Muscle layer of duodenum (tissue), 2 donors: ENCODE measurements around the gene CRACR2A.

ENCODE experiments used
- H3K27ac ChIP-seq: one replicate; pipeline ENCODE4 v1.7.0; 2013; ENCODE audit warnings: mild to moderate bottlenecking, low read length
- H3K27me3 ChIP-seq: one replicate; pipeline ENCODE4 v1.7.0; 2013; ENCODE audit warnings: low read depth, mild to moderate bottlenecking, control low read depth, low read length
- H3K36me3 ChIP-seq, 2 donors: one replicate each; pipeline ENCODE4 v1.7.0; 2013; ENCODE audit warnings: low read length in 2 of 2, control low read depth in 1 of 2, mild to moderate bottlenecking in 1 of 2; ENCODE audit not compliant: insufficient read depth in 2 of 2, control insufficient read depth in 1 of 2
- H3K4me1 ChIP-seq, 2 donors: one replicate each; pipeline ENCODE4 v1.7.0; 2013; ENCODE audit warnings: low read length in 2 of 2, mild to moderate bottlenecking in 2 of 2, control low read depth in 1 of 2, moderate library complexity in 1 of 2; ENCODE audit not compliant: insufficient read depth in 2 of 2, control insufficient read depth in 1 of 2
- H3K4me3 ChIP-seq, 2 donors: one replicate each; pipeline ENCODE4 v1.7.0; 2013; ENCODE audit warnings: low read length in 2 of 2, low read depth in 1 of 2, mild to moderate bottlenecking in 1 of 2
- H3K9me3 ChIP-seq, 2 donors: one replicate each; pipeline ENCODE4 v1.7.0; 2013; ENCODE audit warnings: low read length in 2 of 2, control low read depth in 1 of 2, mild to moderate bottlenecking in 1 of 2; ENCODE audit not compliant: control insufficient read depth in 1 of 2
- donor health status: healthy.

The CRACR2A gene

GRCh38 chr12:3607821-3608220, 145.1 kb downstream of the CRACR2A start:
- peaks cover 0 to 7% of the 10 kb centered on the region in 2 donors for H3K9me3 ChIP-seq
- H3K27me3 ChIP-seq, result no peaks in the 10 kb centered on the region
- no peak overlapping the region for H3K4me3 ChIP-seq
- no peaks in the 10 kb centered on the region for H3K36me3 ChIP-seq
- peaks cover 4 to 14% of the 10 kb centered on the region in 2 donors for H3K4me1 ChIP-seq
- no peak overlapping the region for H3K27ac ChIP-seq

GRCh38 chr12:3607039-3607720, 145.7 kb downstream of the CRACR2A start:
- H3K4me1 ChIP-seq, result peaks cover 4 to 14% of the 10 kb centered on the region in 2 donors
- H3K27ac ChIP-seq, result no peak overlapping the region
- peaks cover 0 to 7% of the 10 kb centered on the region in 2 donors for H3K9me3 ChIP-seq
- H3K36me3 ChIP-seq, result no peaks in the 10 kb centered on the region
- H3K27me3 ChIP-seq, result no peaks in the 10 kb centered on the region
- no peak overlapping the region for H3K4me3 ChIP-seq

GRCh38 chr12:3606128-3606527, 146.8 kb downstream of the CRACR2A start:
- H3K9me3 ChIP-seq, result peaks cover 0 to 7% of the 10 kb centered on the region in 2 donors
- H3K27ac ChIP-seq, result no peak overlapping the region
- H3K4me1 ChIP-seq, result peaks cover 4 to 10% of the 10 kb centered on the region in 2 donors
- H3K27me3 ChIP-seq, result no peaks in the 10 kb centered on the region
- no peak overlapping the region for H3K4me3 ChIP-seq
- H3K36me3 ChIP-seq, result no peaks in the 10 kb centered on the region

GRCh38 chr12:3605692-3606091, 147.2 kb downstream of the CRACR2A start:
- H3K27ac ChIP-seq, result no peak overlapping the region
- H3K4me1 ChIP-seq, result peaks cover 4 to 10% of the 10 kb centered on the region in 2 donors
- H3K9me3 ChIP-seq, result peaks cover 0 to 7% of the 10 kb centered on the region in 2 donors
- no peaks in the 10 kb centered on the region for H3K36me3 ChIP-seq
- no peaks in the 10 kb centered on the region for H3K27me3 ChIP-seq
- H3K4me3 ChIP-seq, result no peak overlapping the region

GRCh38 chr12:3604748-3605586, 147.9 kb downstream of the CRACR2A start:
- no peak overlapping the region for H3K4me3 ChIP-seq
- H3K36me3 ChIP-seq, result no peaks in the 10 kb centered on the region
- peaks cover 4 to 10% of the 10 kb centered on the region in 2 donors for H3K4me1 ChIP-seq
- peaks cover 0 to 7% of the 10 kb centered on the region in 2 donors for H3K9me3 ChIP-seq
- no peaks in the 10 kb centered on the region for H3K27me3 ChIP-seq
- no peak overlapping the region for H3K27ac ChIP-seq

- no peak overlapping the region for H3K27ac ChIP-seq
- H3K9me3 ChIP-seq, result peaks cover 0 to 2% of the 10 kb centered on the region in 2 donors
- no peaks in the 10 kb centered on the region for H3K27me3 ChIP-seq
- H3K4me3 ChIP-seq, result no peak overlapping the region
- peaks cover 4 to 10% of the 10 kb centered on the region in 2 donors for H3K4me1 ChIP-seq
- H3K36me3 ChIP-seq, result no peaks in the 10 kb centered on the region
These were observed 148.6 kb downstream of the CRACR2A start for GRCh38 chr12:3604286-3604685.

- H3K4me3 ChIP-seq, result no peak overlapping the region
- no peaks in the 10 kb centered on the region for H3K9me3 ChIP-seq
- no peaks in the 10 kb centered on the region for H3K27me3 ChIP-seq
- peaks cover 4 to 10% of the 10 kb centered on the region in 2 donors for H3K4me1 ChIP-seq
- no peaks in the 10 kb centered on the region for H3K36me3 ChIP-seq
- no peak overlapping the region for H3K27ac ChIP-seq
These were observed 149.3 kb downstream of the CRACR2A start for GRCh38 chr12:3603576-3603975.

GRCh38 chr12:3602488-3602887, 150.4 kb downstream of the CRACR2A start:
- H3K4me1 ChIP-seq, result peaks cover 4 to 14% of the 10 kb centered on the region in 2 donors
- no peaks in the 10 kb centered on the region for H3K27me3 ChIP-seq
- no peaks in the 10 kb centered on the region for H3K36me3 ChIP-seq
- no peak overlapping the region for H3K27ac ChIP-seq
- no peak overlapping the region for H3K4me3 ChIP-seq
- no peaks in the 10 kb centered on the region for H3K9me3 ChIP-seq

GRCh38 chr12:3601461-3602150, 151.3 kb downstream of the CRACR2A start:
- Histone ChIP-seq H3K27ac (no peak overlapping the region), H3K4me3 (no peak overlapping the region), H3K36me3 (no peaks in the 10 kb centered on the region), H3K4me1 (peaks cover 4 to 14% of the 10 kb centered on the region in 2 donors), H3K27me3 (no peaks in the 10 kb centered on the region), H3K9me3 (no peaks in the 10 kb centered on the region)

- peaks cover 4 to 14% of the 10 kb centered on the region in 2 donors for H3K4me1 ChIP-seq
- no peak overlapping the region for H3K4me3 ChIP-seq
- H3K27ac ChIP-seq, result no peak overlapping the region
- H3K36me3 ChIP-seq, result no peaks in the 10 kb centered on the region
- H3K27me3 ChIP-seq, result no peaks in the 10 kb centered on the region
- no peaks in the 10 kb centered on the region for H3K9me3 ChIP-seq
These were observed 152.0 kb downstream of the CRACR2A start for GRCh38 chr12:3600951-3601350.

GRCh38 chr12:3600039-3600720, 152.7 kb downstream of the CRACR2A start:
- Histone ChIP-seq H3K36me3 (no peaks in the 10 kb centered on the region), H3K9me3 (no peaks in the 10 kb centered on the region), H3K4me1 (peaks cover 3 to 13% of the 10 kb centered on the region in 2 donors), H3K4me3 (no peak overlapping the region), H3K27ac (no peak overlapping the region), H3K27me3 (no peaks in the 10 kb centered on the region)
